GM23338 (cell line): ENCODE data around the gene FAM241B. TPM values are rescaled to one million over a fixed set of nuclear protein-coding genes. Genes with fewer than 3 reads are reported as not detected.

Source experiments
- ATAC-seq: fragments of 200-7000 bp; cut with Tn5 transposase; 3 replicates; pipeline ENCODE4 v1.9.1; 2020
- DNase-seq: peaks from one replicate; pipeline ENCODE4 v3.0.0-alpha.2; 2015; ENCODE audit warnings: low spot score
- H2AFZ ChIP-seq: fragments of 200-600 bp; sonication (generic); 2 replicates; pipeline ENCODE4 v1.8.0; 2016; ENCODE audit warnings: antibody characterized with exemption, mild to moderate bottlenecking, moderate library complexity
- H3F3A ChIP-seq: fragments of 200-600 bp; sonication (generic); replicated peaks from 2 replicates; pipeline ENCODE4 v1.8.0; 2017; ENCODE audit warnings: antibody characterized with exemption, mixed run types, low read depth
- H3K27ac ChIP-seq: fragments of 200-600 bp; sonication (generic); 2 replicates; pipeline ENCODE4 v1.6.1; 2016; ENCODE audit warnings: low read depth
- H3K27me3 ChIP-seq: fragments of 200-600 bp; sonication (generic); 2 replicates; pipeline ENCODE4 v1.8.0; 2016; ENCODE audit warnings: mild to moderate bottlenecking, mixed run types, moderate library complexity; ENCODE audit not compliant: insufficient read depth
- H3K36me3 ChIP-seq: fragments of 200-600 bp; sonication (generic); 2 replicates; pipeline ENCODE4 v1.8.0; 2016; ENCODE audit warnings: mild to moderate bottlenecking; ENCODE audit not compliant: insufficient read depth
- H3K4me1 ChIP-seq: fragments of 200-600 bp; sonication (generic); 2 replicates; pipeline ENCODE4 v1.8.0; 2016; ENCODE audit warnings: mild to moderate bottlenecking, moderate library complexity; ENCODE audit not compliant: insufficient read depth
- H3K4me2 ChIP-seq: fragments of 200-600 bp; sonication (generic); 2 replicates; pipeline ENCODE4 v1.7.1; 2017; ENCODE audit warnings: mixed run types
- H3K4me3 ChIP-seq: fragments of 200-600 bp; sonication (generic); 2 replicates; pipeline ENCODE4 v1.6.1; 2016; ENCODE audit warnings: mixed run types
- H3K79me2 ChIP-seq: fragments of 200-600 bp; sonication (generic); replicated peaks from 2 replicates; pipeline ENCODE4 v1.8.0; 2017; ENCODE audit warnings: mild to moderate bottlenecking; ENCODE audit not compliant: insufficient read depth
- H3K9me2 ChIP-seq: fragments of 200-600 bp; sonication (generic); 2 replicates; pipeline ENCODE4 v1.8.0; 2017; ENCODE audit not compliant: insufficient read depth
- H4K20me1 ChIP-seq: fragments of 200-600 bp; sonication (generic); replicated peaks from 2 replicates; pipeline ENCODE4 v1.8.0; 2017; ENCODE audit warnings: mild to moderate bottlenecking; ENCODE audit not compliant: insufficient read depth
- H3K27ac Mint-ChIP-seq: 2 replicates; pipeline ENCODE4 v1.8.0; 2020; ENCODE audit warnings: inconsistent platforms, mild to moderate bottlenecking, moderate library complexity, mixed read lengths
- H3K27me3 Mint-ChIP-seq: 3 replicates; pipeline ENCODE4 v1.8.0; 2022; ENCODE audit warnings: low read depth, mild to moderate bottlenecking, moderate library complexity, mixed read lengths, inconsistent platforms; ENCODE audit not compliant: insufficient read depth, poor library complexity
- H3K36me3 Mint-ChIP-seq: 3 replicates; pipeline ENCODE4 v1.8.0; 2021; ENCODE audit warnings: low read depth, mild to moderate bottlenecking, inconsistent platforms, moderate library complexity, mixed read lengths
- H3K4me1 Mint-ChIP-seq: 3 replicates; pipeline ENCODE4 v1.8.0; 2020; ENCODE audit warnings: mild to moderate bottlenecking, inconsistent platforms, mixed read lengths
- H3K4me3 Mint-ChIP-seq: 3 replicates; pipeline ENCODE4 v1.8.0; 2021; ENCODE audit warnings: moderate library complexity, mild to moderate bottlenecking, inconsistent platforms, mixed read lengths
- H3K9me3 Mint-ChIP-seq: 3 replicates; pipeline ENCODE4 v1.8.0; 2020; ENCODE audit warnings: moderate library complexity, mild to moderate bottlenecking, inconsistent platforms, mixed read lengths
- CTCF ChIP-seq, 2 experiments: fragments of 200-600 bp in 1 of 2; sonication (generic) in 1 of 2; conservative IDR thresholded peaks; 2 replicates each; pipeline versions ENCODE4 v1.5.1 to v1.6.1; 2016 to 2017; ENCODE audit warnings: antibody characterized with exemption in 2 of 2, low read depth in 2 of 2, mild to moderate bottlenecking in 2 of 2, moderate library complexity in 1 of 2
- ETS1 ChIP-seq: IDR thresholded peaks from 2 replicates; pipeline ENCODE4 v1.6.1; 2016; ENCODE audit warnings: antibody characterized with exemption
- EZH2 ChIP-seq: fragments of 200-600 bp; sonication (generic); IDR thresholded peaks from one replicate; pipeline ENCODE4 v1.8.0; 2017; ENCODE audit warnings: antibody characterized with exemption, mild to moderate bottlenecking, low read depth; ENCODE audit not compliant: unreplicated experiment
- REST ChIP-seq: IDR thresholded peaks from one replicate; pipeline ENCODE4 v1.6.1; 2018; ENCODE audit warnings: antibody characterized with exemption; ENCODE audit not compliant: unreplicated experiment
- STAT1 ChIP-seq: IDR thresholded peaks from one replicate; pipeline ENCODE4 v1.6.1; 2016; ENCODE audit warnings: antibody characterized with exemption; ENCODE audit not compliant: unreplicated experiment
- ZNF331 ChIP-seq: fragments of 250-450 bp; sonication (Bioruptor Pico); IDR thresholded peaks from 2 replicates; pipeline ENCODE4 v1.5.0; 2020; ENCODE audit warnings: low read depth, mild to moderate bottlenecking, moderate library complexity
- polyA plus RNA-seq: library from polyadenylated mRNA; unstranded; fragments of >200 nt; fragmentation: Nextera tagmentation; extraction: Ambion mirVana; gene quantifications from 2 replicates; pipeline ENCODE4 v1.2.1, GENCODE V29; 2016
- total RNA-seq: library from RNA; depleted of rRNA; stranded (reverse); fragments of >200 nt; shearing (Covaris generic); gene quantifications from 2 replicates; pipeline ENCODE4 v1.2.3, GENCODE V29; 2014

FAM241B gene
- total and polyA plus RNA-seq, 2 experiments from 2014 or later, result 6.7 to 28.3 TPM

- no peak for TF ChIP-seq STAT1
- TF ChIP-seq REST, result no peak
- TF ChIP-seq ETS1, result no peak
Measured at GRCh38 chr10:69638642-69639041, 8.6 kb downstream of the FAM241B start (continued).

GRCh38 chr10:69639291-69640195 is 9.5 kb downstream of the FAM241B start:
- Histone ChIP-seq H3K4me1 (peaks cover 4% of the 10 kb centered on the region; the same call in 1 of the 2 replicates), H4K20me1 (no peaks in the 10 kb centered on the region), H3K4me2 (no peak overlapping the region), H3K36me3 (no peaks in the 10 kb centered on the region), H3K27ac (no peak overlapping the region), H3K4me3 (no peak overlapping the region), H2AFZ (no peak overlapping the region), H3K27me3 (no peaks in the 10 kb centered on the region), H3K79me2 (no peaks in the 10 kb centered on the region), H3F3A (no peaks in the 10 kb centered on the region), H3K9me2 (no peaks in the 10 kb centered on the region)
- TF ChIP-seq EZH2 (no peak), CTCF (conservative IDR thresholded peaks at IDR 0.05; ENCODE audit: low read depth in 2 of 2) (peak; percentile 94 to 96), ZNF331 (CRISPR knock-in tag) (no peak)
- H3K36me3 Mint-ChIP-seq, result no peaks in the 10 kb centered on the region
- no peak overlapping the region for H3K4me3 Mint-ChIP-seq
- H3K27ac Mint-ChIP-seq, result no peak overlapping the region
- H3K27me3 Mint-ChIP-seq, result peaks cover 2% of the 10 kb centered on the region
- ATAC-seq, result peak; percentile 81
- peaks cover 13% of the 10 kb centered on the region; the same call in 2 of the 3 replicates for H3K4me1 Mint-ChIP-seq
- no peaks in the 10 kb centered on the region; the same call in 2 of the 3 replicates for H3K9me3 Mint-ChIP-seq
- DNase-seq, result peak; percentile 85
